Measurements from ENCODE around the gene PAK4. TPM values are rescaled to one million over a fixed set of nuclear protein-coding genes. Genes with fewer than 3 reads are reported as not detected.

Gene PAK4
- total RNA-seq, 1 experiment from 2014 or later: 63.1 TPM

DNA sequence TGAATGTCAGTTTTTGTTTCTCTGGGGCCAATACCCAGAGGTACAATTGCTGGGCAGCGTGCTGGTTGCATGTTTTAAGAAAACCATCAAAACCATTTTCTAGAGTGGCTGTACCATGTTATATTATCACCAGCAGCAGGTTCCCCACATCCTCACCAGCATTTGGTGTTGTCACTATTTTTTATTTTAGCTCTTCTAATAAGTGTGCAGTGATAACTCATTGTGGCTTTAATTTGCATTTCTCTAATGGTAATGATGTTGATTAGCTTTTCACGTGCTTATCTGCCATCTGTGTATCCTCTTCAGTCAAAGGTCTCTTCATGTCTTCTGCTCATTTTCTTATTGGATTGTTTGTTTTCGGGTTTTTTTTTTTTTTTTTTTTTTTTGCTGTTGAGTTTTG lies 21.9 kb downstream of the PAK4 start:
- Histone ChIP-seq H2AFZ (ENCODE audit: low read length) (no peak overlapping the region), H3T11ph (ENCODE audit: low read length) (no peak overlapping the region), H3K79me1 (ENCODE audit: insufficient read depth, low read depth, low read length, poor library complexity, severe bottlenecking) (no peaks in the 10 kb centered on the region), H3K4me2 (ENCODE audit: insufficient read depth, insufficient read length, low read length) (peak overlapping the region; percentile 41), H2AK5ac (ENCODE audit: insufficient read length, low read length) (no peak overlapping the region), H3K23ac (ENCODE audit: insufficient read length, low read depth, low read length) (no peak overlapping the region), H3K4ac (ENCODE audit: low read depth, low read length) (no peak overlapping the region), H3K56ac (ENCODE audit: insufficient read length, low read depth, low read length) (no peak overlapping the region), H4K8ac (replicated peaks; ENCODE audit: insufficient read length, low read depth, low read length) (no peak overlapping the region), H3K9me3 (ENCODE audit: control insufficient read depth, low read depth, low read length) (no peaks in the 10 kb centered on the region), H3K23me2 (ENCODE audit: insufficient read length, low read depth, low read length, poor library complexity, severe bottlenecking) (no peaks in the 10 kb centered on the region), H3K27me3 (ENCODE audit: insufficient read depth, low read length) (no peaks in the 10 kb centered on the region), H3K14ac (ENCODE audit: insufficient read depth, low read length) (no peak overlapping the region), H3K9ac (ENCODE audit: extremely low read depth, insufficient read length, low read length) (no peak overlapping the region), H3K18ac (ENCODE audit: insufficient read length, low read depth, low read length) (no peak overlapping the region), H4K5ac (ENCODE audit: insufficient read length, low read depth, low read length) (no peak overlapping the region), H2BK120ac (ENCODE audit: low read depth, low read length, poor library complexity, severe bottlenecking) (no peak overlapping the region), H3K79me2 (ENCODE audit: insufficient read depth, low read length) (peaks cover 2% of the 10 kb centered on the region; the same call in 1 of the 2 replicates), H4K20me1 (ENCODE audit: control insufficient read depth, insufficient read depth, insufficient read length) (peaks cover 2% of the 10 kb centered on the region), H2BK20ac (ENCODE audit: low read depth, low read length, poor library complexity, severe bottlenecking) (no peak overlapping the region), H2BK5ac (ENCODE audit: insufficient read length, low read length) (no peak overlapping the region), H3K4me1 (ENCODE audit: insufficient read depth, low read length) (peaks cover 17% of the 10 kb centered on the region), H4K91ac (ENCODE audit: insufficient read length, low read depth, low read length) (no peak overlapping the region), H2BK12ac (ENCODE audit: insufficient read length, low read depth, low read length) (no peak overlapping the region), H2BK15ac (ENCODE audit: low read depth, low read length) (no peak overlapping the region), H3K27ac (ENCODE audit: insufficient read length, low read depth, low read length) (no peak overlapping the region)
- Mint-ChIP-seq H3K4me1 (peaks cover 44 to 66% of the 10 kb centered on the region in 2 experiments), H3K9me3 (peaks cover 7 to 9% of the 10 kb centered on the region in 2 experiments; a peak in 4 of 5 replicates), H3K27ac (peak overlapping the region in 2 of 3 experiments; percentile 66 to 72; a peak in 3 of 7 replicates), H3K27me3 (ENCODE audit: low read depth) (no peaks in the 10 kb centered on the region), H3K36me3 (ENCODE audit: insufficient read depth in 1 of 3, low read depth in 3 of 3) (peaks cover 6 to 13% (median 6%) of the 10 kb centered on the region in 3 experiments; a peak in 4 of 7 replicates), H3K4me3 (no peak overlapping the region)
- no peak for DNase-seq
- no peak for TF ChIP-seq CTCF (conservative IDR thresholded peaks at IDR 0.05)
- no CpG with 5 or more reads among the region's 3 CpGs for WGBS (ENCODE audit: extremely low coverage, insufficient read length, low lambda C conversion rate)

All from H9 (cell line).